Middle frontal gyrus (tissue), 1 donor: ENCODE results near the gene SLC8A1.

ENCODE experiments used
- DNase-seq: peaks from one replicate; pipeline ENCODE4 v3.0.0-alpha.2; 2015; ENCODE audit warnings: low spot score; ENCODE audit errors: extremely low spot score

The SLC8A1 gene

DNA sequence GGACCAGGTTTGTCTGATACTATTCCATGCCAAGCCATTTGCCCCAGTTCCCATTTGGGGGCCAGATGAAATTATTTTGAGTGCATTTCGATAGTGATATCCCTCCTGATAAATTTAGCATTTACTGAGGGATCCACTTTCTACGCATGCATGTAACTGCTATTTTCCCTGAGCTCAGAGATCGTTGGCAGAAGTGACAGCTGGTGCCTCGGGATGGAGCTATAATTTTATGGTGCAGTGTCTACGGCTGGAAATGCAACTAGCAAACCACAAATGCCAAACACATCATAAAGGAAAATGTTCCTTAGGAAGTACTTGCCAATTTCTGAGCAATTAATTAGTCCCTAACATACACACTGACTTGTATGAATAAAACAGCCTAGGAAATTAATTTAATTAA is 254.8 kb downstream of the SLC8A1 start:
- no peak for DNase-seq

DNA sequence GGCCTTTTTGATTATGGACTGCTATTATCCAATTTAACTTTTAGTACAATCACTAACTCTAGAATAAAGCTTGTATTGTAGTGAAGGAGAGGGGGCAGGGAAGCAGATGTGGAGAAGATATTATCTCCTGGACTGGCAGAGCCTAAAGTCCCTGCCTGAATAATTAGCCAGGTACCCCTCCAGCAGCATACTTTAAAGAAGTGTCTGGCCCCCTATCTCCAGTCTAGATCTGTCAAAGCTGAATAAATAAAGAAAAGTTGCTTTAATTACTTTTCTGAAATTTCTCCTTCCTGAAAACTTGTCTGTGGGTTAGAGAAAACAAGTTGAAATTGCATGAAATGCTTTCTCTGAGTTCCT is 258.2 kb downstream of the SLC8A1 start:
- no peak for DNase-seq

DNA sequence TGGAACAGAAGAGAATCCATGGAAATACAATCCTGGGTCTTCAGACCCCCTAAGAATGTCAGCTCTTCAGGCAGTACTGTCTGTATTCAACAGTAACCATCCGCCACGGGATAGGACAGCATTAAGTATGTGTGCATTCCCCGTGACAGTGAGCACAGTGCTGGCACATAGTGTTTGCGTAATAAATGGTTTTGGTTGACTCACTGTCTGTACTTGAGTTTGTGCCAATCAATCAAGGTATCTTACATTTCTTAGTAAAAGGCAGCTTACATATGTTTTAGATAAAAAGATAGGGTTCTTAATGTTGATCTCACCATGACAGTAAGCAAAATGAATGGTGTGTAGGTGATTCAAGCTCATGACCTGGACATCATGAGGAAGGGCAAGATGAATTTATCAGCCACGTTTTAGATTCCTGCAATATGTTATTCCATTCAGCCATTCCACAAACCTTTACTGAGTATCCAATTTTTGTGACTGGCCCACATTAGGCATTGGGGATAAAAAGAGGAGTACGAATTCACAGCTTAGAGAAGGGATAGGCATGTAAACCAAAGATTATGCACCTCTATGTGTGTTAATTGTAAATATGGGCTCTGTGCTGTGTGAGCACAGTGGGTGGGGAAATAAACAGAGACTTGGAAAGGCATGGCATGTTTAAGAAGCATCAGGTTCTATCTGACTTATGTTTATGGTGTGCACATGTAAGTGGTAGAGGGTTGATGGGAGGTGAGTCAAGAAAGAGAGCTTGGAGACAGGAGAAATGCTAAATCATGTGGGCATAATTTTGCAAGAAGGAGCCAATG is 258.8 kb downstream of the SLC8A1 start:
- no peak for DNase-seq

DNA sequence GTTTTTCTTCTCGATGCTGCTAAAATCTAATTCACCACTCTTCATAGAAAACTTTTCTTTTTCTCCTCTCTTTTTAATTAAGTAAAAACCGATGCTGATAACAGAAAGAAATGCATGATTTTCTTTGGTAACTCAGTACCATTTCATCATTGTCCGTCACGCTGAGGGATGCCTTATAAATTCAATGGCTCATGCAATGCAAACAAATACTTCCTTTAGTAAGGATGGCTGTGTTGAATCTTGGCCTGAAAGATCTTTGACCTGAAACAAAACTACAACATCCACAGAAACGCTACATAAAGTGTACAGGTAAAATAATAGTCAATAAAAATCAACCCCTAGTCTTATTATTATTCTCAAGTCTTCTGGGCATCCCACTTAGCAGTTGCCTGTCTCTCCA is 261.4 kb downstream of the SLC8A1 start:
- DNase-seq = no peak

DNA sequence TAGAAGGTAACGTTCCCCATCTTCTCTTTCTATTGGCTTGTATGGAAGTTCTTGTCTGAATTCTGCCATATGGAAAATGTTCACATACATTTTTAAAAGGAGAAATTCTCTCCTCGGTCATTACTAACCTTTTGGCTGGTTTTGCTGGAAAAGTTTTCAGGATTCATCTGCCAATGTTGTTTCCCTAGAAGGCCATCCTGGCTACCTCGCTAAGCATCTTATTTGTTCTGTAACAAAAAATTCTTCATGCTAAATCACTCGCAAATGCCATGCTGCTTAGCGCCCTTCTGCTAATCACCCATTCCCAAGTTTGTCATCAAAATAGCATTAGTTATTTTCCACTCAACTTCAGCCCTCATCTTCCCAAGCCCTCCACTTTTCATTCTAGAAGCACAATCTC is 262.0 kb downstream of the SLC8A1 start:
- no peak for DNase-seq

DNA sequence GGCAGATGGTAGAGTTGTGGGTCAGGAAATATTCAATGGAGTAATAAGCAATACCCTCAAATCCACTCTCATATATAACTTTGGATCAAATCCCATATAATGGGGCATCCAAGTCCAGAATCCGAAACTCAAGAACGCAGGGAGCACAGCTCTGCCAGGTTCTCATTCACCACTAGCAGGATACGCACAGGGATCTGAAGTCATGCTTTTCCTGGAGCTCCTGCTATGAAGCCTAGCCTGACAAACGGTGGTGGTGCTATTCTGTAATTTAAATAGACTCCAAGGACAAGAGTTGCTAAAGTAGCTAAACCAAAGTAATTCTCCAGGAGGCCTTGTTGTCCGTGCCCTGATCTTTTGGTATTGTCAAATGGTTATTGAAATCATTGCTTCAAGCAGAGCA is 264.8 kb downstream of the SLC8A1 start:
- DNase-seq = no peak

DNA sequence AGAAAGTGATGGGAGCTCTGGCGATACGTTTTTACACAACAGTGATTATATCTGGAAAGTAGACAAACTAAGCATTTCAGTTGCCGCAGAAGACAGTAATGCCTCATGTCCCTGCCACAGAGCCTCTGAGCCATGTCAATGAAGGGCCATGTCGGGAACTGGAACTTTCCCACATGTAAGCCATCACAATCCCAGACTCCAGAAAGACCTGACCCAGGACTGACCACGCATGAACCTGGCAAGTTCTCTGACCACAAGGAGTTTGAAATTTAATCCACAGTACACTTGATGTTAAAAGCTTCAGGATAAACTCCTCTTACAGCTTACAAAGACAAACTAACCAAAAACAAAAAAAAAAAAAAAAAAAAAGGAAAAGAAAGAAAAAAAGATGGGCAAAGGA is 267.3 kb downstream of the SLC8A1 start:
- DNase-seq = no peak

DNA sequence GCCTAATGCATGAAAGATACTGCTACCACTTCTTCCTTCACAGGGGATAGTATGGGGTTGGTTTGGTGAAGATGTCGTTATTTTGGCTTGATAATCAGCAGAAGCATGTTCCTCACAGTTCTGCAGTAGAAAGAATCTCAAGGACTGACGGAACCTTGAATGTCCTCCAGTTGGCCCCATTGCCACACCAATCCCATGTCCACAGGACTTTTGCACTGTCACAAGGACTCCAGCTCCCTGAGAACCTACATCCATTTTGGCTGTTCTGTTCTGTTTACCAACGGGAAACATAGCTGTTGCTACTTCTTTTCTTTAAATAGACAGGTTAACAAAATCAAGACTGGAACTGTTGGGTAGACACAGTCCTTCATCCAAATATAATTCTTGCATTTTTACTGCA is 270.0 kb downstream of the SLC8A1 start:
- no peak for DNase-seq

DNA sequence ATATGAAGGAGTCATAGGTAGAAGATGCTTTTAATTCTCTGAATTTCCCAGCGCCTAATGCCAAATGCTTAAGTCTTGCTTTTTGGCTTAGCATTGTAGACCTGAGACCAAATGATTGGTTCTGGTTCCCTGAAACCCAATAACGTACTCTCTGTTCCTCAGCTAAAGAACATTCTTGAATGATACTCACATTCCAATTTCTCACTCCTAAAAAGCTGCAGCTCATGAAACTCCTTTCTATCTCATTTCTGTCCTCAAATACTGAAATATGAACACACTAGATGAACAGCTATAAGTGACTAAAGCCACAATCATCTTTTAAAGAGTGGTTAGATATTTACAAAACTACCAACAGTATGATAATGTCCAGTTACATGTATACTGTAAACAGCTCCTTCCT is 272.1 kb downstream of the SLC8A1 start:
- no peak for DNase-seq

DNA sequence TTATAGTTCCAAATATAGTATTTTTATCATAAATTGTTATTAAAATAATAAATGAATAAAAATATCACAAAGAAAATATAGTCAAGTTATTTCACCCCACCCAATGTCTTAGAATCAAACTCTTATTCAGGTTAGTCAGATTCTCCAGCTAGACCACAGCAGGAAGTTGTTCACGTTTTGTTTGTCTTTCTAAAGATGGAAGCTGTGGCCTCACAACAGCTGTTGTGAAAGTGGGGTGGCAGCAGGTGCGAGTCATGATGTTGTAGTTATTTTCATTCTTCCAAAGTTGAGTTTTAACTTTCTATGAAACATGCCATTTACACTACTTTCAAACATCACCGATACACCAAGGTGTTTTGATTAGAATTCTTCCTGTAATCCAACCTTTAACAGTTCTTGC is 272.9 kb downstream of the SLC8A1 start:
- DNase-seq = no peak

DNA sequence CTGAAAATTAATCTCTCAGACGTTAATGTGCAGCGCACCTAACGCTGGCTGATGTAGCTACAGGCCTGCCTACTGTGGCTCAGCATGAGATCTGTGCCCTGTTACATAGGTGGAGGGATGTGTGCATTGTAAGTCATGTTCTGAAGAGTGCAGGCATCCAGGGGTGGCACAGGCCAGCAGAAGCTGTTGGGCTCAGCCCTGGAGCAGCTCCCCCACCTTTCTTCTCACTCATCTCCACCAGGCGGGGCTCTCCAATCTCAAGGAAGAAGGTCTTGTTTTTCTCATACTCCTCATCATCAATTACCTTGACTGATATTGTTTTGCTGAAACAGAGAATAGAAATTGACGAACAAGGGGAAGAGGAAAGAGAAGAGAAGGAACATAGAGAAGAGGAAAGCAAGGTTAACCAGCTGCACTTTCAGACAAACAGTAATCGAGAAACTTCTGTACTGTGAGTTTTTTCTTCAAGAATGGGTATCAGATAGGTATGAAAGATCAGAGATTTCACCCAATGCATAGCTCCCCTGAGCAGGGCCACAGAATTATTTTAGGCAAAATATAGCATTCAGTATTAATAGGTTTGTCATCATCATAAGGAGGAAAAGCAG is 273.6 kb downstream of the SLC8A1 start:
- no peak for DNase-seq

DNA sequence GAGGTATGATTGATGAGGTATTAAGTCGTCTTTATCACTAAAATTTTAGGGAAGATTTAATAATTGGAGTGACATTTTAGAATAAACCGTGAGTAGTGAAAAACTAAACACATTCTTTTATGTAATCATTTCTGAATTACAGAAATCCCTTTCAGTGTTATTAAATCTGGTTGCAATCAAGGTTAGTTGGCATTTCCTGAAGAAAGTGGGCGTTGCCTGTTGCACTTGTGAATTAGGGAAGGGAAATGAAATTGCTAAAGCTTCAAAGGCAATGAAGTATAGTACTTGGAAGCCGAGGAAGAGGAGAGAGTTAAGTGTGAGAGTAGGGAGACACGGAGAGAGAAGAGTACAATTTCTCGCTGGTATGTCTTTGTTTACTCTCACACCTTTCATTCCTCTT is 274.5 kb downstream of the SLC8A1 start:
- DNase-seq = no peak

DNA sequence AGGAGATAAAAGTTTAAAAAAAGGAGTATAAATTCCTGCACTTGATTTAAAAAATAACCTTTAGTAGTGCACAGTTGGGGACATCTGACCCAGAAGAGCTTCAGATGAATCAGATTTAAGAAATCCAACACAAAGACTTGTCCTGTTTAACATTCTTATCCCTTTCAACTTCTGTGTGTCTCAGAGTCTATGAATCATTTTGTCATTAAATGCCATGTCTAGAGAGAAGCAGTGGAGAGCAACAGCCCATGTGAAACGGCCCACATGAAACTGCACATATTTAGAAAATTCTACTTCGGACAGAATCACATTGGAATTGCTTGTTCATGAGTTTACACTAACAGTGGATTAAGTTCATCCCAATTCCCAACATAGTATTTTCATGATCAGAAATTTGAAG is 278.6 kb downstream of the SLC8A1 start:
- DNase-seq = no peak

DNA sequence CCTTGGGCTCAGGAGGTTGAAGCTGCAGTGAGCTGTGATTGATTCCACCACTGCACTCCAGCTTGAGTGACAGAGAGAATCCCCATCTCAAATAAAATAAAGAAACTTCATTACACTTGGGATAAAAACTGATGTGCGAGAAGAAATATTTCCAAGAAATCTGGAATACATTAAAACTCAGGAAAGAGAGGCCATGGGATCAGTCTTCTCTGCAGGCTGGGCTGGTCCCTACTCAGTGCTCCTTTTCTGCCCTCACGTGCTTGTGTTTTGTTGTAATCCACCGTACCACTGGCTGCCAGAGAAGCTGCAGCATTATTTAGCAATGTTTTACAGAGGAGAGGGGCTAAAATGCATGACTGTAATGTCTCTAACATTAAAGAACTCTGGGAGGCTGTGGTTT is 282.0 kb downstream of the SLC8A1 start:
- DNase-seq = no peak

DNA sequence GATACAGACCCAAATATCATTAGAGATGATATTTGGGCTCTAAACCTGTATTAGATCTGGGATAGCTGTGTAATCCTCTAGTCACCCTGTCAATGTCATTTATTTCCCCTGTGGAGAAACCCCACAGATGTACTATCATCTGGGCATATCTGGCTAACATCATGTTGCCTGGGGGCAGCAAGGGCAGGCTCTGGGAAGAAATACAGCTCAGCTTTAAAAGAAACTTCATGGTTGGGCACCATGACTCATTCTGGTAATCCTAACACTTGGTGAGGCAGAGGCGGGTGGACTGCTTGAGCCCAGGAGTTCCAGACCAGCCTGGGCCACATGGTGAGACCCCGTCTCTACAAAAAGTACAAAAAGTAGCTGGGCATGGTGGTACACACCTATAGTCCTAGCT is 282.5 kb downstream of the SLC8A1 start:
- DNase-seq = no peak

DNA sequence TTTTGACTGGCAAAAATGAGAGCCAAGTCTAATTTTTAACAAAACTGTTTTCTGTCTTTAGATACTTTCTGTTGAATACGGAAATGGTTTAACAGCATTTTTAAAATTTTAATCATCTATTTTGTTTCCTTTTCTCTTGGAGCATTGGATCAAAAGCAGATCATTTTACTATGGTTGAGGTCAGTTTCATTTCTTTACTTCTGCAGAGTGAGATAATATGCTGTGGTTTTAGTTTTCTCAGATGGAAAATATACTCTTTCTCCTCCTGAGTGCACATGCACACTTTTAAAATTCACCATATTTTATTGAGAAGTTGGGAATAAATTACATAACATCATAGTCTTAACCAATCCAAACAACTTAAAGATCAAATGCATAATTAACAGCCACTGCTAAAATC is 283.3 kb downstream of the SLC8A1 start:
- no peak for DNase-seq

DNA sequence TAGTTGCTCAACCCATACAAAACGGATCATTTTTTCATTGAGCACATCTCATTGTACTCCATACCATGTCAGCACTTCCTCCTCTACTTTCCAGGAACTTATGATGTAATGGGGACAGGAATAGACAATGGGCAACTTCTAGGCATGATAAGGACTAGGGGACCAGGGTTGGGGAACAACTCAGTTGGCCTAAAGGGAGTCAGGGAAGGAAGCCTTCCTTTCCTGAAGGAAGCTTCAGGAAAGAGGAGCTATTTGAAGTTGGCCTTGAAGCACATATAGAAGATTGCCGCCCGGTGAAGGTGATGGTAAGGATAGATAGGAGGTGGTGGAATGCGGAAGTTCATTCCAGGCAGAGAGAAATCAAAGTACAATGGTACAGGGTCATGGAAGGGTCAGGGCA is 283.9 kb downstream of the SLC8A1 start:
- no peak for DNase-seq

DNA sequence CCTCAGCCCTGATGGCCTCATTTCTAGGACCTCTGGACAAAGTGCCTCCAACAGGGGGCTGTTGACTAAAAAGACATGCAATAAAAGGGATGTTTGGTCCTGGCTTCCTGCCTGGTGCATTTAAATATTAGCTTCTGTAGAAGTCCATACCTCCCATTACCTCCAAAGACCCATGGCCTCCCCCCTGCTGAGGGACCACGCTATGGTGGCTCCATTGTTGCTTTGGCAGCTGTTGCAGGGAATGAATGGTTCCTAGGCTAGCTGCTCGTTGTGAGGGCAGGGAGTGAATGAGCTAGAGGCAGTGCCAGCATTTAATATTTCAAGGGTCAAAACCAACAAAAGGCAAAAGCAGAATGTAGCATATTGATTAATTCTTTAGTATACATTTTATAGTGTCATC is 285.9 kb downstream of the SLC8A1 start:
- no peak for DNase-seq

DNA sequence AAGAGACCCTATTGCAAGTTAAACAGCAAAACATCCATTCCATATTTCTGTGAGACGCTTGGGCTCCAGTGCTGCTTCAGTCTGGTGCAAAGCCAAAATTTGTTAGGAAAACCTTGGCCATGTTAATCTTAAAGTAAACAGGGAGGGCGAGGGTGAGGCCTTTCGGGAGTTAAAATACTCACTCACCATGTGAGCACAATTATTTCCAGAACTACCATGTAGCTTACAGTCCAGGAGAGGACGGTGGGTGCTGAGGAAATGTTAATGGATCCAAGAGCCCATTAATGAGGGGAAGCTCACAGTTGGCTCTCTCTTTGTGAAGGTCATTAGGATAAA is 286.4 kb downstream of the SLC8A1 start:
- no peak for DNase-seq

DNA sequence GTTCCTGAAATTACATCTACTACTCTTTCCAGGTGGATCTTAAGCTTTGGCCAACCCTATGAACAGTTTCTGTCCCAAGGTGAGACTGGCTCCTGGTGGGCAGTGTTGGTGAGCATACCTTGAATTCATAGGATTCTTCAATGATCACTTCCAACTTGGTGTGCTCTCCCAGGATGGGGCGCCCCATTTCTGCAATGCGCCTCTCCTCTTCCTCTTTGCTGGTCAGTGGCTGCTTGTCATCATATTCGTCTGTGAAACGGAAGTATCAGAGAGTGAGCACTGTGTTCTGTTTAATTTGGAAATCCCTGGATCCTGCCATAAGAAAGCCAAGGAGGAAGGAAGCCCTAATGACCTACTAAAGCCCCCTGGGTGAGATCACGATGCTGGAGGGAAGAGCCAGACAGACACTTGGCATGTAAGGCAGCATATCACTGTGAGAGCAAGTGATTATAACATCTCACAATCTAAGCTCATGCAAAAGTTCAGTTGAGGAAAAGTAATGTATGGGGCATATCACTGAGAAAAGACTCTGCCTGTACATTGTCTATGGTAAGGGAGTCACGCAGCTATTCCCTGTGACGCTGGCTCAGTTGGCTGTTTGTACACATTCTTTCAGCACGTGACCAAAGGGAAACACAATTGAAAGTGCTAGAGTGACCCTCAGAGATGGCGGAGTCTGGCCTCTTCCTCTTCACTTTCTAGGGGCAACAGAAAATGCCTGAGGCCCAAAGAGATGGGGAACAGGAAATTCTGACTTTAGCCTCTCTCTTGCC is 287.0 kb downstream of the SLC8A1 start:
- no peak for DNase-seq

DNA sequence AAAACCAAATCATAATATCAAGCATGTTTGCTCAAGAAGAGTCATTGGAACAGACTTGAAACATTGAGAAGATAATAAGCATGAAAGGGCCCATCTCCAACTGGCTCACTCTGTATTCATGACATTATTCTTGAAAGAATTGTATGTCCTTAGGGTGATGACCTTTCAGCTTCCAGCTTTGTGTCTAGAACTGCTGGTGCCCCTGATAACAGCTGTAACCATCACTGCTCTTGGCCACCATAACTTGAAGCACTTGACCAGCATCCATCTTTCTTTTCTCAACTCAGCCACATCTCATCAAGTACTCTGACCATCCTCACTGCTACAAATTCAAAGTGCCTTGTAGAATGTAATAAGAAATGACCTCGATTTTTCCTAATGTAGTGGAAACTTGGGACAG is 289.9 kb downstream of the SLC8A1 start:
- DNase-seq = no peak

DNA sequence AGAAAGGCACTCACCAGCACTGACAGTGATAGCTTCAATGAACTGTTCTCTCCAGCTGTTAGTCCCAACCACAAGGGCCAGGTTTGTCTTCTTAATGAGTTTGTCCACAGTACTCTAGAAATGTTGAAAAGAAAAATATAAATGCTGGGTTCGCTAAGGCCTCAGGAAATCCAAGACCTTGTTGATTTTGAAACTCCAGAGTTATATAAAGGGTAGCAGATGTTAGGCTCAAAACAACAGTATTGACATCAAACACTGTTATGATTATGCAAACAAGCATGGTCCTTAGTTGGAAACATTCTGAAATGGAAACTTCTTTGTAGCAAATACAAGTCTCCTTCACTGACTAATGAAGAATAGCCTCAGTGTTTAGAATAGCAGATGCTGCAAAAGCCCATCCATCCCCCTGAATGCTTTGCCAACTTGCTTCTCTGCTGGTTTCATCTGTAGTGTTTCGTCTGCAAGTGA is 291.1 kb downstream of the SLC8A1 start:
- DNase-seq = no peak

DNA sequence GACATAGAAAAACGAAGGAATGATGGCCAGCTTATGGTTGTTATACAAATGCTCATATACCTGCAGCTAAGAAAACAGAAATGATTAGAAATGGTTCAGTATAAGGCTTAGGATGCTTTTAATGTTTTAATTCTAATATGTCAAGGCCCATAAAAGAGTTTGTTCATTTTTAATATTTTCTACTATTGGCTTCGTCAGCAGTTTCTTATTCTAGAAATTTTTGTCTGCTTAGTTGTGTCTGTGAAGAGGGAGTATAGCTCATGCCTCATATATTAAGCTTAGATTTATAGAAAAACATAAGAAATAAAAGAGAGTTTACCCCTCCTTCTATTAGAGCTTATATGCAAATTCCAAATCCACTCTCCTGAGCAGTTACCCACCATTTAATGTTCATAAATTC is 292.6 kb downstream of the SLC8A1 start:
- no peak for DNase-seq
